K562 (cell line): Measurements from ENCODE around the gene IGSF9. TPM values are rescaled to one million over a fixed set of nuclear protein-coding genes. Genes with fewer than 3 reads are reported as not detected.

Experiments
- ATAC-seq: fragments of 200-7000 bp; cut with Tn5 transposase; 3 replicates; pipeline ENCODE4 v1.9.1; 2020; ENCODE audit warnings: moderate library complexity
- BruUV-seq: library from RNA; stranded (reverse); fragments of 400-500 nt; replicated peaks from 2 replicates; lab custom pipeline; 2021; lab: Mats Ljungman, UMichigan
- CTCF ChIA-PET: fragments of 300-600 bp; formaldehyde crosslinking; extraction: SDS; loops from one replicate; lab custom pipeline; 2021; ENCODE audit warnings: low intra/inter-chr PET ratio; lab: Yijun Ruan, JAX
- POLR2A ChIA-PET: fragments of 300-600, 350-650 bp; sonication (Branson Sonifier 250); formaldehyde crosslinking; extraction: SDS; loops from one replicate; lab custom pipeline; 2021; ENCODE audit warnings: antibody characterized with exemption, inconsistent platforms; lab: Yijun Ruan, JAX
- DNase-seq, 4 experiments: peaks; one replicate each; pipeline versions ENCODE4 v3.0.0 to v3.0.0-alpha.2; 2011 to 2018; ENCODE audit warnings: low spot score in 3 of 4, mixed read lengths in 3 of 4; ENCODE audit errors: extremely low read depth in 1 of 4
- FAIRE-seq: peaks from 2 replicates; lab custom pipeline; 2011; peaks lifted over from hg19 to GRCh38; lab: Jason Lieb, UNC
- H2AFZ ChIP-seq: 2 replicates; pipeline ENCODE4 v1.6.0; 2011; ENCODE audit warnings: low read depth, low read length, control low read depth, inconsistent platforms
- H3K27ac ChIP-seq: fragments of 200-600 bp; 3 replicates; pipeline ENCODE4 v1.8.0; 2011; ENCODE audit warnings: low read depth, mild to moderate bottlenecking, control low read depth, inconsistent platforms, low read length, moderate library complexity, mixed read lengths; ENCODE audit errors: extremely low read depth
- H3K27me3 ChIP-seq, 2 experiments: fragments of 300-600 bp in 1 of 2; 2 replicates in 1 of 2; 3 replicates in 1 of 2; pipeline versions ENCODE4 v1.6.0 to v1.8.0; 2011; ENCODE audit warnings: inconsistent platforms in 2 of 2, low read length in 2 of 2, mild to moderate bottlenecking in 1 of 2, mixed read lengths in 1 of 2, moderate library complexity in 1 of 2; ENCODE audit not compliant: control insufficient read depth in 2 of 2, insufficient read depth in 2 of 2
- H3K36me3 ChIP-seq: fragments of 300-600 bp; 3 replicates; pipeline ENCODE4 v1.8.0; 2011; ENCODE audit warnings: mild to moderate bottlenecking, low read length, inconsistent platforms; ENCODE audit not compliant: control insufficient read depth, insufficient read depth
- H3K4me1 ChIP-seq, 2 experiments: fragments of 200-600 bp in 1 of 2; replicated peaks in 1 of 2; 2 replicates in 1 of 2; 3 replicates in 1 of 2; pipeline versions ENCODE4 v1.5.1 to v1.8.0; 2011; ENCODE audit warnings: inconsistent platforms in 2 of 2, low read length in 2 of 2, mild to moderate bottlenecking in 1 of 2, mixed read lengths in 1 of 2, moderate library complexity in 1 of 2; ENCODE audit not compliant: control insufficient read depth in 2 of 2, insufficient read depth in 2 of 2
- H3K4me2 ChIP-seq: 2 replicates; pipeline ENCODE4 v1.6.1; 2011; ENCODE audit warnings: low read length, control low read depth, inconsistent platforms, mixed read lengths; ENCODE audit not compliant: insufficient read depth
- H3K4me3 ChIP-seq: fragments of 200-600 bp; sonication (generic), shearing (Covaris generic); 2 replicates; pipeline ENCODE4 v1.5.1; 2016; ENCODE audit warnings: control low read depth, inconsistent platforms
- H3K79me2 ChIP-seq: fragments of 200-600 bp; 3 replicates; pipeline ENCODE4 v1.8.0; 2011; ENCODE audit warnings: low read length, inconsistent platforms; ENCODE audit not compliant: control insufficient read depth, insufficient read depth
- H3K9ac ChIP-seq, 2 experiments: 2 replicates each; pipeline versions ENCODE4 v1.6.0 to v1.6.1; 2011; ENCODE audit warnings: low read depth in 2 of 2, low read length in 2 of 2, control low read depth in 1 of 2, inconsistent platforms in 1 of 2, mild to moderate bottlenecking in 1 of 2, mixed read lengths in 1 of 2; ENCODE audit not compliant: insufficient read depth in 1 of 2
- H3K9me1 ChIP-seq: one replicate; pipeline ENCODE4 v1.6.0; 2011; ENCODE audit warnings: inconsistent platforms, mild to moderate bottlenecking, low read length, moderate library complexity; ENCODE audit not compliant: control insufficient read depth, insufficient read depth
- H3K9me3 ChIP-seq: replicated peaks from 2 replicates; pipeline ENCODE4 v1.5.1; 2011; ENCODE audit warnings: low read depth, low read length, inconsistent platforms; ENCODE audit not compliant: control insufficient read depth, insufficient read depth
- H4K20me1 ChIP-seq: replicated peaks from 2 replicates; pipeline ENCODE4 v1.6.1; 2011; ENCODE audit warnings: low read length, inconsistent platforms, mixed read lengths; ENCODE audit not compliant: control insufficient read depth, insufficient read depth
- HSF4 ChIP-seq: fragments of 250-450 bp; sonication (Bioruptor Pico); IDR thresholded peaks from 2 replicates; pipeline ENCODE4 v2.1.2; 2022; ENCODE audit warnings: mild to moderate bottlenecking, moderate library complexity, borderline replicate concordance
- KLF10 ChIP-seq: fragments of 250-450 bp; sonication (Bioruptor Pico); IDR thresholded peaks from 2 replicates; pipeline ENCODE4 v1.6.1; 2021; ENCODE audit warnings: matching md5 sums
- OTX1 ChIP-seq: fragments of 450-650 bp; formaldehyde crosslinking; IDR thresholded peaks from 2 replicates; pipeline ENCODE4 v1.4.0; 2022; ENCODE audit warnings: mild to moderate bottlenecking
- PHTF2 ChIP-seq: fragments of 250-450 bp; sonication (Bioruptor Pico); IDR thresholded peaks from 2 replicates; pipeline ENCODE4 v1.5.0; 2021; ENCODE audit warnings: mild to moderate bottlenecking
- POLR2A ChIP-seq: fragments of 450-650 bp; conservative IDR thresholded peaks from 2 replicates; pipeline ENCODE4 v1.6.1; 2016
- SNRNP70 ChIP-seq: fragments of 200-400 bp; formaldehyde crosslinking; optimal IDR thresholded peaks from 2 replicates; pipeline ENCODE3; 2017; ENCODE audit warnings: low read depth, low read length
- ZNF764 ChIP-seq: fragments of 250-450 bp; sonication (Bioruptor Pico); IDR thresholded peaks from 2 replicates; pipeline ENCODE4 v1.4.0; 2020; ENCODE audit warnings: low read depth, mild to moderate bottlenecking, moderate library complexity
- ZNF77 ChIP-seq: fragments of 250-450 bp; sonication (Bioruptor Pico); IDR thresholded peaks from 2 replicates; pipeline ENCODE4 v1.5.0; 2020
- ZNF780A ChIP-seq: fragments of 250-450 bp; sonication (Bioruptor Pico); IDR thresholded peaks from 2 replicates; pipeline ENCODE4 v1.5.0; 2021; ENCODE audit warnings: mild to moderate bottlenecking
- WGBS: fragments of 100-300 bp; shearing (Covaris generic); methylation state at CpG from one replicate; pipeline ENCODE4 v1.1.6; 2016; ENCODE audit warnings: low coverage, mixed read lengths; ENCODE audit not compliant: insufficient coverage; ENCODE audit errors: missing lambda C conversion rate; 5-methylcytosine and 5-hydroxymethylcytosine counted together
- in situ Hi-C: fragments of 300-500 bp; cut with MboI; formaldehyde crosslinking; loops from 4 replicates; pipeline ENCODE4 v1.15.0; 2018; ENCODE audit warnings: inconsistent platforms, mixed read lengths
- intact Hi-C: fragments of 100-400 bp; cut with micrococcal nuclease; formaldehyde crosslinking; loops from 2 replicates; pipeline ENCODE4 v1.14.2; 2022
- polyA plus RNA-seq, 8 experiments: library from polyadenylated mRNA; depleted of rRNA in 4 of 8; stranded (reverse) in 5 of 8; unstranded in 3 of 8; fragments of >200 nt; fragmentation: Nextera tagmentation in 2 of 8; fragmentation: Illumina TruSeq in 1 of 8; extraction: Ambion mirVana in 2 of 8; extraction: Trizol in 1 of 8; gene quantifications; 2 replicates each; pipeline versions ENCODE4 v1.2.1 to v1.2.3, GENCODE V29; 2011 to 2014; ENCODE audit warnings: inconsistent platforms in 1 of 8, missing spikeins in 1 of 8
- total RNA-seq, 7 experiments: library from RNA; depleted of rRNA in 6 of 7; stranded (reverse); fragments of >200 nt in 6 of 7; fragmentation: Illumina TruSeq in 2 of 7; extraction: Trizol in 2 of 7; gene quantifications; 2 replicates each; pipeline versions ENCODE4 v1.2.1 to v1.2.3, GENCODE V29; 2011 to 2021; ENCODE audit warnings: low replicate concordance in 1 of 7
- TF ChIP-seq, protein P1 (sequence below): sonication (generic); formaldehyde crosslinking; IDR thresholded peaks from 2 replicates; pipeline ENCODE4 v1.8.1; 2023; ENCODE audit warnings: mild to moderate bottlenecking, missing genetic modification reagents
- TF ChIP-seq, protein P2 (sequence below), 2 experiments: fragments of 450-650 bp in 1 of 2; sonication (generic) in 1 of 2; formaldehyde crosslinking; conservative IDR thresholded peaks; 2 replicates each; pipeline versions ENCODE4 v1.4.0 to v1.8.1; 2020 to 2022; ENCODE audit warnings: mild to moderate bottlenecking in 1 of 2, missing genetic modification reagents in 1 of 2
- TF ChIP-seq, protein P3 (sequence below): fragments of 450-650 bp; IDR thresholded peaks from 2 replicates; pipeline ENCODE4 v1.6.1; 2016; ENCODE audit warnings: missing biosample characterization, missing genetic modification characterization
- TF ChIP-seq, protein P4 (sequence below): sonication (generic); formaldehyde crosslinking; IDR thresholded peaks from 2 replicates; pipeline ENCODE4 v1.8.0; 2022; ENCODE audit warnings: mild to moderate bottlenecking, missing genetic modification reagents

The IGSF9 gene
- total and polyA plus RNA-seq, 9 of the 15 experiments (the other 6 are each of a cell fraction or from before 2014, with no cell fraction given): 0.03 to 0.29 (median 0.07) TPM; not detected in 1

DNA sequence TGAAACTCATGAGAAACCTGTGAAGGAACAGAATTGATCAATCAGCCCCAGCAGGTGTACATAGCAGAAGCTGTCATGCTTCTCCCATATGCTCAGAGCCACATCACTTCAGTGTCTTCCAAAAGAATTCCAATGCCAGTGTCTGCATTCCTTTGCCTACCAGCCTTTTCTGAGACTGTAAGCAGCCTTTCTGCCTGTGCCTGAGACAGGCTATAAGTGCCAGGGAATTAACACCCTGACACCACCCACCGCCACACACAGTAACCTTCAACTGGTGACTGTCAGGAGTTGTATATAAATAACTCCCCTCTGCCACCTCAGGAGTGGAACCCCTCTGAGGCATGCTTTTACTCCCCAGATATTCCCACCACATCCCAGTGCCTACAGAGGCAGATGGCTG, 46.7 kb upstream of the IGSF9 start:
- intact Hi-C loops: no loop called here
- POLR2A ChIA-PET: no interaction called here
- TF ChIP-seq POLR2A (no peak), KLF10 (CRISPR knock-in tag) (no peak), ZNF780A (CRISPR knock-in tag) (no peak), PHTF2 (CRISPR knock-in tag) (no peak), OTX1 (CRISPR knock-in tag) (no peak), ZNF77 (no peak), SNRNP70 (no peak), HSF4 (CRISPR knock-in tag) (no peak), ZNF764 (CRISPR knock-in tag) (no peak)
- TF ChIP-seq, protein P1, sequence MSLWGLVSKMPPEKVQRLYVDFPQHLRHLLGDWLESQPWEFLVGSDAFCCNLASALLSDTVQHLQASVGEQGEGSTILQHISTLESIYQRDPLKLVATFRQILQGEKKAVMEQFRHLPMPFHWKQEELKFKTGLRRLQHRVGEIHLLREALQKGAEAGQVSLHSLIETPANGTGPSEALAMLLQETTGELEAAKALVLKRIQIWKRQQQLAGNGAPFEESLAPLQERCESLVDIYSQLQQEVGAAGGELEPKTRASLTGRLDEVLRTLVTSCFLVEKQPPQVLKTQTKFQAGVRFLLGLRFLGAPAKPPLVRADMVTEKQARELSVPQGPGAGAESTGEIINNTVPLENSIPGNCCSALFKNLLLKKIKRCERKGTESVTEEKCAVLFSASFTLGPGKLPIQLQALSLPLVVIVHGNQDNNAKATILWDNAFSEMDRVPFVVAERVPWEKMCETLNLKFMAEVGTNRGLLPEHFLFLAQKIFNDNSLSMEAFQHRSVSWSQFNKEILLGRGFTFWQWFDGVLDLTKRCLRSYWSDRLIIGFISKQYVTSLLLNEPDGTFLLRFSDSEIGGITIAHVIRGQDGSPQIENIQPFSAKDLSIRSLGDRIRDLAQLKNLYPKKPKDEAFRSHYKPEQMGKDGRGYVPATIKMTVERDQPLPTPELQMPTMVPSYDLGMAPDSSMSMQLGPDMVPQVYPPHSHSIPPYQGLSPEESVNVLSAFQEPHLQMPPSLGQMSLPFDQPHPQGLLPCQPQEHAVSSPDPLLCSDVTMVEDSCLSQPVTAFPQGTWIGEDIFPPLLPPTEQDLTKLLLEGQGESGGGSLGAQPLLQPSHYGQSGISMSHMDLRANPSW: no peak
- TF ChIP-seq, protein P2, sequence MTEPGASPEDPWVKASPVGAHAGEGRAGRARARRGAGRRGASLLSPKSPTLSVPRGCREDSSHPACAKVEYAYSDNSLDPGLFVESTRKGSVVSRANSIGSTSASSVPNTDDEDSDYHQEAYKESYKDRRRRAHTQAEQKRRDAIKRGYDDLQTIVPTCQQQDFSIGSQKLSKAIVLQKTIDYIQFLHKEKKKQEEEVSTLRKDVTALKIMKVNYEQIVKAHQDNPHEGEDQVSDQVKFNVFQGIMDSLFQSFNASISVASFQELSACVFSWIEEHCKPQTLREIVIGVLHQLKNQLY (CRISPR knock-in tag; conservative IDR thresholded peaks at IDR 0.05): no peak
- TF ChIP-seq, protein P3, sequence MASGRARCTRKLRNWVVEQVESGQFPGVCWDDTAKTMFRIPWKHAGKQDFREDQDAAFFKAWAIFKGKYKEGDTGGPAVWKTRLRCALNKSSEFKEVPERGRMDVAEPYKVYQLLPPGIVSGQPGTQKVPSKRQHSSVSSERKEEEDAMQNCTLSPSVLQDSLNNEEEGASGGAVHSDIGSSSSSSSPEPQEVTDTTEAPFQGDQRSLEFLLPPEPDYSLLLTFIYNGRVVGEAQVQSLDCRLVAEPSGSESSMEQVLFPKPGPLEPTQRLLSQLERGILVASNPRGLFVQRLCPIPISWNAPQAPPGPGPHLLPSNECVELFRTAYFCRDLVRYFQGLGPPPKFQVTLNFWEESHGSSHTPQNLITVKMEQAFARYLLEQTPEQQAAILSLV (tag): no peak
- TF ChIP-seq, protein P4, sequence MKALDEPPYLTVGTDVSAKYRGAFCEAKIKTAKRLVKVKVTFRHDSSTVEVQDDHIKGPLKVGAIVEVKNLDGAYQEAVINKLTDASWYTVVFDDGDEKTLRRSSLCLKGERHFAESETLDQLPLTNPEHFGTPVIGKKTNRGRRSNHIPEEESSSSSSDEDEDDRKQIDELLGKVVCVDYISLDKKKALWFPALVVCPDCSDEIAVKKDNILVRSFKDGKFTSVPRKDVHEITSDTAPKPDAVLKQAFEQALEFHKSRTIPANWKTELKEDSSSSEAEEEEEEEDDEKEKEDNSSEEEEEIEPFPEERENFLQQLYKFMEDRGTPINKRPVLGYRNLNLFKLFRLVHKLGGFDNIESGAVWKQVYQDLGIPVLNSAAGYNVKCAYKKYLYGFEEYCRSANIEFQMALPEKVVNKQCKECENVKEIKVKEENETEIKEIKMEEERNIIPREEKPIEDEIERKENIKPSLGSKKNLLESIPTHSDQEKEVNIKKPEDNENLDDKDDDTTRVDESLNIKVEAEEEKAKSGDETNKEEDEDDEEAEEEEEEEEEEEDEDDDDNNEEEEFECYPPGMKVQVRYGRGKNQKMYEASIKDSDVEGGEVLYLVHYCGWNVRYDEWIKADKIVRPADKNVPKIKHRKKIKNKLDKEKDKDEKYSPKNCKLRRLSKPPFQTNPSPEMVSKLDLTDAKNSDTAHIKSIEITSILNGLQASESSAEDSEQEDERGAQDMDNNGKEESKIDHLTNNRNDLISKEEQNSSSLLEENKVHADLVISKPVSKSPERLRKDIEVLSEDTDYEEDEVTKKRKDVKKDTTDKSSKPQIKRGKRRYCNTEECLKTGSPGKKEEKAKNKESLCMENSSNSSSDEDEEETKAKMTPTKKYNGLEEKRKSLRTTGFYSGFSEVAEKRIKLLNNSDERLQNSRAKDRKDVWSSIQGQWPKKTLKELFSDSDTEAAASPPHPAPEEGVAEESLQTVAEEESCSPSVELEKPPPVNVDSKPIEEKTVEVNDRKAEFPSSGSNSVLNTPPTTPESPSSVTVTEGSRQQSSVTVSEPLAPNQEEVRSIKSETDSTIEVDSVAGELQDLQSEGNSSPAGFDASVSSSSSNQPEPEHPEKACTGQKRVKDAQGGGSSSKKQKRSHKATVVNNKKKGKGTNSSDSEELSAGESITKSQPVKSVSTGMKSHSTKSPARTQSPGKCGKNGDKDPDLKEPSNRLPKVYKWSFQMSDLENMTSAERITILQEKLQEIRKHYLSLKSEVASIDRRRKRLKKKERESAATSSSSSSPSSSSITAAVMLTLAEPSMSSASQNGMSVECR (CRISPR knock-in tag): no peak

More for the DNA sequence above, 46.7 kb upstream of the IGSF9 start:
- 0% methylated on average over 1 of the region's 1 CpG for whole genome bisulfite sequencing
- no peaks in the 10 kb centered on the region for H3K4me1 ChIP-seq
- H3K4me3 ChIP-seq: no peak overlapping the region
- FAIRE-seq (no peak), DNase-seq (no peak), ATAC-seq (no peak)
- H3K4me2 ChIP-seq: no peak overlapping the region
- no peaks in the 10 kb centered on the region for H3K9me3 ChIP-seq
- in situ Hi-C loops: loop anchor here (25.0 kb wide), 1 partner anchor 805 kb away; no protein-coding TSS in a partner anchor
- no peak overlapping the region for H2AFZ ChIP-seq
- no peak overlapping the region for H3K27ac ChIP-seq
- no TSS peak for BruUV-seq
- no peaks in the 10 kb centered on the region for H3K9me1 ChIP-seq
- CTCF ChIA-PET: no interaction called here
- no peaks in the 10 kb centered on the region for H3K36me3 ChIP-seq
- H4K20me1 ChIP-seq: no peaks in the 10 kb centered on the region
- H3K79me2 ChIP-seq: no peaks in the 10 kb centered on the region
- no peak overlapping the region for H3K9ac ChIP-seq
- peaks cover 6 to 8% of the 10 kb centered on the region in 2 experiments; a peak in 4 of 5 replicates for H3K27me3 ChIP-seq
